Activated CD4-positive, alpha-beta T cell treated with anti-CD3 and anti-CD28 coated beads, Interleukin-2, amount 50 U/mL, for 48 hours (primary cell): ENCODE data around the gene OR6A2.
A peak's percentile ranks its signal among the peaks of the same experiment; 100 is the strongest.

Experiments
- DNase-seq, 2 experiments: peaks; one replicate each; pipeline ENCODE4 v3.0.0-alpha.2; 2020

Gene OR6A2

DNA sequence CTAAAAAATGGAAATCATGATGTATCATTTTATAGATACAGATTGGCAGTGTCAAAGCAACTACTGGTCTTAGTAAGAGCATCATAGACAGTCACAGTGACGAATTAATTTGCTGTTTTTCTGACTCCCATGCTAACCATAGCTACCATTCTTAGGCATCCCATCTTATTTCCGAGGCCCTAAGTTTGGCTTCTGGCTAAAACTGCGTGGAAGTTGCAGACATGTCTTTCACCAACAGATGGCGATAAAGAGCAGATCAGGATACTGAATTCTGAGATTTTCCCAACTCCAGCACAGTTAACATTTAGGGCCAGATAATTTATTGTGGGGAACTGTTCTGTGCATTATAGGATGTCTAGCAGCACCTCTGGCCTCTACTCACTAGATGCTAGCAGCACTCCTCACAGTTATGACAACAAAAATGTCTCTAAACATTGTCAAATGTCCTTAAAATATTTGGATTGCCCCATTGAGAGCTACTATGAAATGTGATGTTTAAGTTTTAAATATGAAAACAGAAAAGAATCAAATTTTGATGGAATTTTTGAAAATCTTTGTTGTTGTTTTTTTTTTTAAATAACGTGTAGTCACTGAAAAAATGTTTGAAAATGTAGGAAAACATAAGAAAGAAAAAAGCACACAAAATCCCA, 44.1 kb downstream of the OR6A2 start:
- DNase-seq: peak; percentile 47 to 49

DNA sequence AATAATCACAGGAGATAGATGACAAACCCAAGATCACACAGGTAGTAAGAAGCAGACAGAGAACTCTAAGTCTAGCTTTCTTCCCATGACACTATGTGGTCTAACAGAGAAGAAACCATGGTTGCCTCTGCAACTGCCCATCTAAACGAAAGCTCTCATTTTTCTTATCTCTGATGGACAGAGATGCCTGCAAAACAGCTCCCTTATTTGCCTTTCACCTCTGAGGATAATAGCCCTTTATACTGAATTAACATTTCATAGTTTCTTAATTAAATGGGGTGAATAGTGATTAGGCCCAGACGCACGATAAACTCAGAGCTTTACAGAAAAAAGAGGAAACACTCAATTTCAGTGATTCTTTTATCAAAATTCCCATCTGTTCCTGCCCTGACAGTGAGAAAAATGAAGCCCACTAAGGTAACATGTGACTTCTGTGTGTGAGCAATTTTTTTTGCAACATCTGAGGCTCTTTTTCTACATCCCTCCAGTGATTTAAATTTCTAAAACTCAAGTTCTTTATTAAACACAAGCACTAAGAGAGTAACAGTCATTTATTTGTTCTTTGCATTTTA, 52.3 kb downstream of the OR6A2 start:
- no peak for DNase-seq

- DNase-seq: no peak
Observed at GRCh38 chr11:6746626-6747025, 52.9 kb downstream of the OR6A2 start.

DNA sequence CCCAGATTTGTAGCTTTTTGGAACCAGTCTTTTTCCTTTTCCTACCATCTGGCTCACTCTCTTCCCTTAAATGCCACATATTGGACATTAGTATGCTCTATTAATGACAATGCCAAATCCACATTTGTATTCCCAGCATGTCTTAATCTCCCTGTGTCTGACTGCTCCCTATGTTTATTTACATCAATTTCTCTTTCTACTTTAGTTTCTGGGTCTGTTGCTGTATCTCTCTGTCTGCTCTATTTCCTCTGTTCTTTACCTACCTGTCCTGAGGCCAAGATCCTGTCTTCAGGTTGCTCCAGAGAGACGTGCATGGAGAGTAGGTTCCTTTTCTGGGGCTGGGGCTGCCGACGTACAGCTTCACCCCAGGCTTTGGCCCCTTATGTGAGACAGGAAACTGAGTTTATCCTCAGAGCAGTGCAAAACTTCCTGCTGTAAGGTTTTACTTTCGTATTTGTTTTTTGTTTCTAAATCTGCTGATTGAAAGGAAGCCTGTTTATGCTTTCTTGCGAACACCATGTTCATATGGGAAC, 53.3 kb downstream of the OR6A2 start:
- DNase-seq: peak; percentile 43 to 46

DNA sequence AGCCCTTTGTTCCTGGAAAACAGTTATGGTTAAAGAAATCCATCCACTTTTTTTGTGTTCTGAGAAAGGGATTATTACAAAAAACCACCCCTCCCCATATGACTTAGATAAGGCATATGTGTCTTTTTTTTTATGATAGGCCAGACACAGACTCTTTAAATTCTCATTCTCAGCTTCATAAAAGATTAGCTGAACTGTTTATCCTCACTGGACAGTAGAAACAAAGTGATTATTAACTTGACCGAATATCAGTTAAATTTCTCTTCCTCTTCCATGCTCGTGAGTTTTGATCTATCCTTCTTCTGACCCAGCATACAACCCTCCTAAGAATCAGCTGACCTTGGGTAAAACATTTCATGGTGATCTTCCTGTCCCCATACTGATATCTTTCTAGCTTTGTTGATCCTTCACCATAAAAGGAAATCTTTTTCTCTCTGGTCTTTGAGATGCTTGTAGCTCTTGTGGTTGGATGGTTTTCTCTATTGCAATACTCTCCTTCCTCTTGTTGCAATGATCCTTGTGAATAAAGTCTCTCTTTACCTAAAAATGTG, 53.9 kb downstream of the OR6A2 start:
- no peak for DNase-seq

DNA sequence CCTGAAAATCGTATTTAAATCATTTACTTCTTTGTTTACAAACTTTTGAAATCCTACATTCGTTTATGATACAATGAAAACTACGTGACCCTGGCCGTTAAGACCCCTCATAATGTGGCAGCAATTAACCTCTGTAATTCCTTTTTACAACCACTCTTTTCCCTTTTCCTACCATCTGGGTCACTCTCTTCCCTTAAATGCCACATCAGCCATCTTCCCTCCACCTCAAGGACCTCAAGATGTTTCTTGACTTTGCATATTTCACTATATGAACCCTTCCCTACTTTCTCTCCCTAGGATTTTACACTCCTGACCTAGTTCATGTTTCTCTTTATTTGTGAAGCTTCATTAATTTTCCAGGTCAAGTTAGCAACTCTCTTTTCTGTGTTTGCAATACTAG, 54.5 kb downstream of the OR6A2 start:
- no peak for DNase-seq

GRCh38 chr11:6742260-6742659, 57.2 kb downstream of the OR6A2 start:
- peak in 1 of 2 experiments; percentile 46 for DNase-seq
